A549 (cell line): ENCODE data around the gene RPL3. TPM values are rescaled to one million over a fixed set of nuclear protein-coding genes. Genes with fewer than 3 reads are reported as not detected.
A peak's percentile ranks its signal among the peaks of the same experiment; 100 is the strongest.

Source experiments
- ATAC-seq, 2 experiments: fragments of 200-7000 bp in 1 of 2; fragments of >200 bp in 1 of 2; cut with Nextera tagmentation in 1 of 2; cut with Tn5 transposase in 1 of 2; 3 replicates each; pipeline versions ENCODE4 v1.8.0 to v1.9.1; 2018 to 2020; ENCODE audit warnings: mild to moderate bottlenecking in 1 of 2, moderate library complexity in 1 of 2
- CTCF ChIA-PET: fragments of 300-600 bp; sonication (Branson Sonifier 250); formaldehyde crosslinking; extraction: SDS; loops from one replicate; lab custom pipeline; 2021; ENCODE audit warnings: antibody characterized with exemption, inconsistent platforms; lab: Yijun Ruan, JAX
- POLR2A ChIA-PET: fragments of 350-600 bp; formaldehyde crosslinking; extraction: SDS; loops from one replicate; lab custom pipeline; 2021; ENCODE audit warnings: antibody characterized with exemption, inconsistent platforms; lab: Yijun Ruan, JAX
- DNase-seq, 2 experiments: peaks; one replicate each; pipeline versions ENCODE4 v3.0.0 to v3.0.0-alpha.2; 2011 to 2016; ENCODE audit warnings: low read depth in 1 of 2, low spot score in 1 of 2
- FAIRE-seq: peaks from 2 replicates; lab custom pipeline; 2011; peaks lifted over from hg19 to GRCh38; lab: Jason Lieb, UNC
- H3K27ac ChIP-seq, 2 experiments: fragments of >200 bp; sonication (Bioruptor Twin); formaldehyde crosslinking; 3 replicates each; pipeline ENCODE4 v1.5.1; 2016 to 2017
- H3K4me1 ChIP-seq: fragments of >200 bp; sonication (Bioruptor Twin); formaldehyde crosslinking; 3 replicates; pipeline ENCODE4 v1.6.1; 2016
- H3K4me2 ChIP-seq: fragments of >200 bp; sonication (Bioruptor Twin); formaldehyde crosslinking; 3 replicates; pipeline ENCODE4 v1.6.1; 2016
- H3K4me3 ChIP-seq: fragments of >200 bp; sonication (Bioruptor Twin); formaldehyde crosslinking; 3 replicates; pipeline ENCODE4 v1.5.1; 2016
- H3K9me3 ChIP-seq: fragments of >200 bp; sonication (Bioruptor Twin); formaldehyde crosslinking; 3 replicates; pipeline ENCODE4 v1.6.1; 2016
- BHLHE40 ChIP-seq: IDR thresholded peaks from 2 replicates; pipeline ENCODE4 v1.6.1; 2012; ENCODE audit warnings: low read depth, low read length, inconsistent platforms
- CBX2 ChIP-seq: fragments of 200-600 bp; sonication (generic); IDR thresholded peaks from 2 replicates; pipeline ENCODE4 v1.6.1; 2016; ENCODE audit warnings: low read depth, mild to moderate bottlenecking, borderline replicate concordance
- EHF ChIP-seq: fragments of 250-450 bp; sonication (Bioruptor Pico); IDR thresholded peaks from 2 replicates; pipeline ENCODE4 v1.5.0; 2020; ENCODE audit warnings: mild to moderate bottlenecking
- ESRRA ChIP-seq: fragments of 150-350 bp; IDR thresholded peaks from 2 replicates; pipeline ENCODE4 v1.6.1; 2014; ENCODE audit warnings: mild to moderate bottlenecking, low read length, borderline replicate concordance
- FOXS1 ChIP-seq: fragments of 250-450 bp; sonication (Bioruptor Pico); IDR thresholded peaks from 2 replicates; pipeline ENCODE4 v1.5.0; 2020; ENCODE audit warnings: mild to moderate bottlenecking, moderate library complexity
- HEYL ChIP-seq: fragments of 250-450 bp; sonication (Bioruptor Pico); IDR thresholded peaks from 2 replicates; pipeline ENCODE4 v1.8.0; 2021; ENCODE audit warnings: mild to moderate bottlenecking, moderate library complexity
- HOXB5 ChIP-seq: fragments of 250-450 bp; sonication (Bioruptor Pico); IDR thresholded peaks from 2 replicates; pipeline ENCODE4 v1.5.0; 2020; ENCODE audit warnings: mild to moderate bottlenecking, moderate library complexity
- KDM5A ChIP-seq: fragments of 200-600 bp; sonication (generic); IDR thresholded peaks from 2 replicates; pipeline ENCODE4 v1.6.1; 2016; ENCODE audit warnings: antibody characterized with exemption, mild to moderate bottlenecking
- MAZ ChIP-seq: fragments of 150-350 bp; IDR thresholded peaks from 2 replicates; pipeline ENCODE4 v1.6.1; 2014; ENCODE audit warnings: antibody characterized with exemption, low read depth, low read length, borderline replicate concordance
- NFE2L2 ChIP-seq: fragments of 150-350 bp; conservative IDR thresholded peaks from 2 replicates; pipeline ENCODE4 v1.6.1; 2014; ENCODE audit warnings: low read length
- NPAS2 ChIP-seq: fragments of 250-450 bp; sonication (Bioruptor Pico); IDR thresholded peaks from 2 replicates; pipeline ENCODE4 v1.8.0; 2022; ENCODE audit warnings: mild to moderate bottlenecking, moderate library complexity, borderline replicate concordance
- NR3C1 ChIP-seq: fragments of >200 bp; sonication (Bioruptor Twin); formaldehyde crosslinking; IDR thresholded peaks from 3 replicates; pipeline ENCODE4 v1.6.1; 2017
- PHF8 ChIP-seq: fragments of 200-600 bp; sonication (generic); IDR thresholded peaks from 2 replicates; pipeline ENCODE4 v1.6.1; 2016; ENCODE audit warnings: low read depth, mild to moderate bottlenecking, antibody characterized with exemption, moderate library complexity, borderline replicate concordance
- RAD21 ChIP-seq, 2 experiments: fragments of >200 bp in 1 of 2; sonication (Bioruptor Twin) in 1 of 2; formaldehyde crosslinking in 1 of 2; IDR thresholded peaks in 1 of 2; conservative IDR thresholded peaks in 1 of 2; 2 replicates in 1 of 2; 3 replicates in 1 of 2; pipeline ENCODE4 v1.6.1; 2012 to 2018; ENCODE audit warnings: inconsistent platforms in 1 of 2
- RARB ChIP-seq: fragments of 250-450 bp; sonication (Bioruptor Pico); IDR thresholded peaks from 2 replicates; pipeline ENCODE4 v1.8.0; 2021; ENCODE audit warnings: mild to moderate bottlenecking, moderate library complexity
- RFX5 ChIP-seq: fragments of 450-650 bp; IDR thresholded peaks from 2 replicates; pipeline ENCODE4 v1.7.1; 2014; ENCODE audit warnings: antibody characterized with exemption, mild to moderate bottlenecking, moderate library complexity
- SREBF2 ChIP-seq: fragments of 450-650 bp; IDR thresholded peaks from 2 replicates; pipeline ENCODE4 v1.6.1; 2014; ENCODE audit warnings: mild to moderate bottlenecking, moderate library complexity
- ZNF302 ChIP-seq: fragments of 250-450 bp; sonication (Bioruptor Pico); IDR thresholded peaks from 2 replicates; pipeline ENCODE4 v1.9.0; 2021; ENCODE audit warnings: inconsistent platforms, mild to moderate bottlenecking, moderate library complexity
- WGBS: methylation state at CpG from one replicate; pipeline ENCODE4 v1.1.6; 2017; ENCODE audit errors: missing lambda C conversion rate; 5-methylcytosine and 5-hydroxymethylcytosine counted together
- polyA plus RNA-seq, 4 experiments: library from polyadenylated mRNA; depleted of rRNA in 3 of 4; stranded (reverse); fragments of >200 nt; fragmentation: RNase III in 1 of 4; extraction: RNeasy Plus Mini Kit Qiagen cat#74134 plus additional on column Dnase treatment in 1 of 4; gene quantifications; 2 replicates in 3 of 4; 3 replicates in 1 of 4; pipeline ENCODE4 v1.2.3, GENCODE V29; 2011 to 2017
- TF ChIP-seq, protein P1 (sequence below): fragments of 250-450 bp; sonication (Bioruptor Pico); IDR thresholded peaks from 2 replicates; pipeline ENCODE4 v1.5.0; 2021; ENCODE audit warnings: mild to moderate bottlenecking, moderate library complexity, borderline replicate concordance
- TF ChIP-seq, protein P2 (sequence below): fragments of 250-450 bp; sonication (Bioruptor Pico); IDR thresholded peaks from 2 replicates; pipeline ENCODE4 v1.5.0; 2020; ENCODE audit warnings: low read depth, mild to moderate bottlenecking, moderate library complexity
- TF ChIP-seq, protein P3 (sequence below): fragments of 200-600 bp; sonication (generic); IDR thresholded peaks from 2 replicates; pipeline ENCODE4 v1.6.1; 2016; ENCODE audit warnings: antibody characterized with exemption, mild to moderate bottlenecking, moderate library complexity
- TF ChIP-seq, protein P4 (sequence below): IDR thresholded peaks from 2 replicates; pipeline ENCODE4 v1.6.1; 2012

RPL3 gene
- polyA plus RNA-seq, 2 of the 4 experiments (the other 2 are of a cell fraction), result 1,921 to 1,965 TPM

DNA sequence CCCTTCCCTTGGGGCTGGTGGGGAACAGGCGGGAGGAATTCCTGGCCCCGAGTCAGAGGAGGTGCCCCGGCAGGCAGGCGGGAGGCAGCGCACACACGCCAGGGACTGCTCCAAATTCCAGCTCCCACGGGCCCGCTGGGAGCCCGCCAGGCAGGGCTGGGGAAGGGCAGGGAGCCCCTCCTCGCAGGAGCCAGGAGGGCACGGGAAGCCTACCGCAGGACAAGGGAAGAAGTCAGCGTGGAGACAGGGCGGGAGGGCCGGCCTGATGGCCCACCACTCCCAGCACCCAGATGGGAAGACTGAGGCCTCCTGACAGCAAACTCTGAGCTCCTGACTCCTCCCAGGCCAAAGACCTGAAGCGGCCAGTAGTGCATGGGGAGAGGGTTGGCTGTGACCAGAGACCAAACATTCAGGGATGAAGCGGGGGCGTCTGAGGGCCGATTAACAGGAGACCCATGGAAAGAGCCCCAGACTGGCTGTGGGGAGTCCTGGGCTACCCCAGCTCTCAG, 22.4 kb downstream of the RPL3 start:
- TF ChIP-seq CBX2 (no peak), ZNF302 (CRISPR knock-in tag) (no peak), RARB (CRISPR knock-in tag) (no peak), NR3C1 (no peak)
- TF ChIP-seq, protein P1, sequence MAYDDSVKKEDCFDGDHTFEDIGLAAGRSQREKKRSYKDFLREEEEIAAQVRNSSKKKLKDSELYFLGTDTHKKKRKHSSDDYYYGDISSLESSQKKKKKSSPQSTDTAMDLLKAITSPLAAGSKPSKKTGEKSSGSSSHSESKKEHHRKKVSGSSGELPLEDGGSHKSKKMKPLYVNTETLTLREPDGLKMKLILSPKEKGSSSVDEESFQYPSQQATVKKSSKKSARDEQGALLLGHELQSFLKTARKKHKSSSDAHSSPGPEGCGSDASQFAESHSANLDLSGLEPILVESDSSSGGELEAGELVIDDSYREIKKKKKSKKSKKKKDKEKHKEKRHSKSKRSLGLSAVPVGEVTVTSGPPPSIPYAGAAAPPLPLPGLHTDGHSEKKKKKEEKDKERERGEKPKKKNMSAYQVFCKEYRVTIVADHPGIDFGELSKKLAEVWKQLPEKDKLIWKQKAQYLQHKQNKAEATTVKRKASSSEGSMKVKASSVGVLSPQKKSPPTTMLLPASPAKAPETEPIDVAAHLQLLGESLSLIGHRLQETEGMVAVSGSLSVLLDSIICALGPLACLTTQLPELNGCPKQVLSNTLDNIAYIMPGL, result no peak
- TF ChIP-seq, all 56 proteins: peak for 0
- Histone ChIP-seq H3K4me2 (peak overlapping the region; percentile 56), H3K9me3 (no peaks in the 10 kb centered on the region), H3K27ac (peak overlapping the region; percentile 78 to 88), H3K4me3 (no peak overlapping the region), H3K4me1 (peaks cover 72% of the 10 kb centered on the region)
- ATAC-seq, result no peak
- CTCF ChIA-PET, result interaction anchor here (1.0 to 3.0 kb wide), 6 partner anchors 10 to 127 kb away, joined by 3 to 15 read pairs (median 6); partner anchors contain the start of gene PDGFB
- WGBS, result 90% methylated on average over 2 of the region's 19 CpGs
- no peak for DNase-seq
- POLR2A ChIA-PET, result interaction anchor here (0.7 kb wide), 1 partner anchor 59 kb away, joined by 3 read pairs; no protein-coding TSS in a partner anchor
- FAIRE-seq, result no peak

DNA sequence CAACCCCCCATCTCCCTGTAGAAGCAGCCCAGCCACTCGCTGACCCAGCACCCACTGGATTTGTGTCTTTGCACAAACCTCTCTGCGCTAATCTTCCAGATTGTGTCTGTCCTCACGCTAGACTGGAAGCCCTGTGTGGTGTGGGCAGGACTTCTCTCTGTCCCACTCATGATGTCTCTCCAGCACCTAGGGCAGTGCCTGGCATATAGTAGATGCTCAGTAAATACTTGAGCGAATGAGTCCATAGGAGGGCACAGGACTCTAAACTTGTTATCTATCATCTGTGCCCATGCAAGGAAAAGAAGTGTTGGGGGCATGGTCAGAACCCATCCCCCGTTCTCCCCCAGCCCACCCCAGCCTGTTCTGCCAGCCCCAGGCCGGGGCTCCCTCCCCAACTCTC, 22.9 kb downstream of the RPL3 start:
- peak overlapping the region; percentile 78 to 88 for H3K27ac ChIP-seq
- no peak overlapping the region for H3K4me3 ChIP-seq
- TF ChIP-seq, protein P2, sequence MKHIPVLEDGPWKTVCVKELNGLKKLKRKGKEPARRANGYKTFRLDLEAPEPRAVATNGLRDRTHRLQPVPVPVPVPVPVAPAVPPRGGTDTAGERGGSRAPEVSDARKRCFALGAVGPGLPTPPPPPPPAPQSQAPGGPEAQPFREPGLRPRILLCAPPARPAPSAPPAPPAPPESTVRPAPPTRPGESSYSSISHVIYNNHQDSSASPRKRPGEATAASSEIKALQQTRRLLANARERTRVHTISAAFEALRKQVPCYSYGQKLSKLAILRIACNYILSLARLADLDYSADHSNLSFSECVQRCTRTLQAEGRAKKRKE (CRISPR knock-in tag), result no peak
- no peak for TF ChIP-seq BHLHE40
- no peak for TF ChIP-seq ESRRA
- TF ChIP-seq CBX2, result no peak
- no peak for TF ChIP-seq FOXS1
- TF ChIP-seq, protein P3, sequence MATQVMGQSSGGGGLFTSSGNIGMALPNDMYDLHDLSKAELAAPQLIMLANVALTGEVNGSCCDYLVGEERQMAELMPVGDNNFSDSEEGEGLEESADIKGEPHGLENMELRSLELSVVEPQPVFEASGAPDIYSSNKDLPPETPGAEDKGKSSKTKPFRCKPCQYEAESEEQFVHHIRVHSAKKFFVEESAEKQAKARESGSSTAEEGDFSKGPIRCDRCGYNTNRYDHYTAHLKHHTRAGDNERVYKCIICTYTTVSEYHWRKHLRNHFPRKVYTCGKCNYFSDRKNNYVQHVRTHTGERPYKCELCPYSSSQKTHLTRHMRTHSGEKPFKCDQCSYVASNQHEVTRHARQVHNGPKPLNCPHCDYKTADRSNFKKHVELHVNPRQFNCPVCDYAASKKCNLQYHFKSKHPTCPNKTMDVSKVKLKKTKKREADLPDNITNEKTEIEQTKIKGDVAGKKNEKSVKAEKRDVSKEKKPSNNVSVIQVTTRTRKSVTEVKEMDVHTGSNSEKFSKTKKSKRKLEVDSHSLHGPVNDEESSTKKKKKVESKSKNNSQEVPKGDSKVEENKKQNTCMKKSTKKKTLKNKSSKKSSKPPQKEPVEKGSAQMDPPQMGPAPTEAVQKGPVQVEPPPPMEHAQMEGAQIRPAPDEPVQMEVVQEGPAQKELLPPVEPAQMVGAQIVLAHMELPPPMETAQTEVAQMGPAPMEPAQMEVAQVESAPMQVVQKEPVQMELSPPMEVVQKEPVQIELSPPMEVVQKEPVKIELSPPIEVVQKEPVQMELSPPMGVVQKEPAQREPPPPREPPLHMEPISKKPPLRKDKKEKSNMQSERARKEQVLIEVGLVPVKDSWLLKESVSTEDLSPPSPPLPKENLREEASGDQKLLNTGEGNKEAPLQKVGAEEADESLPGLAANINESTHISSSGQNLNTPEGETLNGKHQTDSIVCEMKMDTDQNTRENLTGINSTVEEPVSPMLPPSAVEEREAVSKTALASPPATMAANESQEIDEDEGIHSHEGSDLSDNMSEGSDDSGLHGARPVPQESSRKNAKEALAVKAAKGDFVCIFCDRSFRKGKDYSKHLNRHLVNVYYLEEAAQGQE, result no peak
- TF ChIP-seq, protein P1, result no peak
- TF ChIP-seq RAD21 (conservative IDR thresholded peaks at IDR 0.05 in 1 of 2, IDR thresholded peaks at IDR 0.05 in 1 of 2), result no peak
- no peak for TF ChIP-seq RARB (CRISPR knock-in tag)
- TF ChIP-seq, protein P4, sequence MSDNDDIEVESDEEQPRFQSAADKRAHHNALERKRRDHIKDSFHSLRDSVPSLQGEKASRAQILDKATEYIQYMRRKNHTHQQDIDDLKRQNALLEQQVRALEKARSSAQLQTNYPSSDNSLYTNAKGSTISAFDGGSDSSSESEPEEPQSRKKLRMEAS, result no peak
- no peak for TF ChIP-seq MAZ
- TF ChIP-seq PHF8, result no peak
- TF ChIP-seq NPAS2 (CRISPR knock-in tag), result no peak
- TF ChIP-seq NFE2L2, result no peak
- no peak for TF ChIP-seq HEYL
- TF ChIP-seq RFX5, result no peak
- no peak for TF ChIP-seq HOXB5
- TF ChIP-seq KDM5A, result no peak
- TF ChIP-seq SREBF2, result no peak
- no peak for TF ChIP-seq EHF
- H3K4me1 ChIP-seq, result peaks cover 77% of the 10 kb centered on the region
- 98% methylated on average over 4 of the region's 6 CpGs for WGBS
- no peak for FAIRE-seq
- ChIA-PET CTCF (interaction anchor here (1.2 to 3.0 kb wide), 3 partner anchors 13 to 126 kb away, joined by 4 to 15 read pairs (median 7); partner anchors contain the start of gene PDGFB), POLR2A (no interaction called here)
- no peaks in the 10 kb centered on the region for H3K9me3 ChIP-seq
- no peak overlapping the region for H3K4me2 ChIP-seq
- DNase-seq, result no peak
- no peak for ATAC-seq
